Coronary artery (tissue), 2 donors: ENCODE results near the gene NPC2.

Experiments used
- DNase-seq: peaks from one replicate; pipeline ENCODE4 v3.0.0-alpha.2; 2017; ENCODE audit warnings: low spot score
- H3K27ac ChIP-seq, 2 donors: fragments of 200-600 bp; sonication (generic); one replicate each; pipeline ENCODE4 v1.5.1; 2016 to 2019
- H3K4me3 ChIP-seq: fragments of 200-600 bp; sonication (generic); 2 replicates; pipeline ENCODE4 v1.5.1; 2016; ENCODE audit warnings: mild to moderate bottlenecking, moderate library complexity
- TF ChIP-seq, protein P1 (sequence below): fragments of 200-600 bp; sonication (generic); IDR thresholded peaks from one replicate; pipeline ENCODE4 v1.5.1; 2019; ENCODE audit warnings: antibody characterized with exemption

Gene NPC2

DNA sequence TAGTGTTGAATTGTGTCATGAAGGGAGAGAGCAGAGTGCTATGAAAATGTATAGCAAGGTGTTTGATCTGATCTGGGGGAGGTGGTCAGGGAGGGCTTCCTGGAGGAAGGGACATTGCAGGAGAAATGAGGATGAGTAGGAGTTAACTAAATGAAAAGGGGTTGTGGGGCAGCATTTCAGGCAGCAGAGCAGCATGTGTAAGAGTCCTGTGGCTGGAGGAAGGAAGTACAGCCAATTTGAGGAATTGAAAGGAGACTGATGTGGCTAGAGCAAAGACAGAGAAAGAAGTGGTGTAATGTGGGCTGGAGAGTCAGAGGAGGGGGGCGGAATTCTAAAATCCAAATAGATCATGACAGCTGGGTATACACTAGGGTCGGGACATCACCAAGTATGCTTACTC is 20.5 kb downstream of the NPC2 start:
- no peak for DNase-seq

GRCh38 chr14:74469548-74470518 is 23.3 kb downstream of the NPC2 start:
- H3K27ac ChIP-seq: peak overlapping the region in 1 of 2 donors; percentile 50

More for the DNA sequence above, 20.5 kb downstream of the NPC2 start:
- no peak overlapping the region for H3K4me3 ChIP-seq
- TF ChIP-seq, protein P1, sequence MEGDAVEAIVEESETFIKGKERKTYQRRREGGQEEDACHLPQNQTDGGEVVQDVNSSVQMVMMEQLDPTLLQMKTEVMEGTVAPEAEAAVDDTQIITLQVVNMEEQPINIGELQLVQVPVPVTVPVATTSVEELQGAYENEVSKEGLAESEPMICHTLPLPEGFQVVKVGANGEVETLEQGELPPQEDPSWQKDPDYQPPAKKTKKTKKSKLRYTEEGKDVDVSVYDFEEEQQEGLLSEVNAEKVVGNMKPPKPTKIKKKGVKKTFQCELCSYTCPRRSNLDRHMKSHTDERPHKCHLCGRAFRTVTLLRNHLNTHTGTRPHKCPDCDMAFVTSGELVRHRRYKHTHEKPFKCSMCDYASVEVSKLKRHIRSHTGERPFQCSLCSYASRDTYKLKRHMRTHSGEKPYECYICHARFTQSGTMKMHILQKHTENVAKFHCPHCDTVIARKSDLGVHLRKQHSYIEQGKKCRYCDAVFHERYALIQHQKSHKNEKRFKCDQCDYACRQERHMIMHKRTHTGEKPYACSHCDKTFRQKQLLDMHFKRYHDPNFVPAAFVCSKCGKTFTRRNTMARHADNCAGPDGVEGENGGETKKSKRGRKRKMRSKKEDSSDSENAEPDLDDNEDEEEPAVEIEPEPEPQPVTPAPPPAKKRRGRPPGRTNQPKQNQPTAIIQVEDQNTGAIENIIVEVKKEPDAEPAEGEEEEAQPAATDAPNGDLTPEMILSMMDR: no peak
- no peak overlapping the region for H3K27ac ChIP-seq

GRCh38 chr14:74468513-74468912 is 24.6 kb downstream of the NPC2 start:
- DNase-seq: no peak
- TF ChIP-seq, protein P1: no peak
- Histone ChIP-seq H3K27ac (peak overlapping the region in 1 of 2 donors; percentile 45), H3K4me3 (no peak overlapping the region)

More at GRCh38 chr14:74469548-74470518, 23.3 kb downstream of the NPC2 start:
- H3K4me3 ChIP-seq: no peak overlapping the region
- TF ChIP-seq, protein P1: no peak
- no peak for DNase-seq

- Histone ChIP-seq H3K4me3 (no peak overlapping the region), H3K27ac (no peak overlapping the region)
- TF ChIP-seq, protein P1: no peak
- no peak for DNase-seq
These were observed 27.8 kb downstream of the NPC2 start for GRCh38 chr14:74465335-74465734.

GRCh38 chr14:74464785-74465184 is 28.3 kb downstream of the NPC2 start:
- Histone ChIP-seq H3K27ac (no peak overlapping the region), H3K4me3 (no peak overlapping the region)
- TF ChIP-seq, protein P1: no peak
- DNase-seq: no peak

GRCh38 chr14:74463697-74464096 is 29.4 kb downstream of the NPC2 start:
- no peak for DNase-seq
- TF ChIP-seq, protein P1: no peak
- no peak overlapping the region for H3K27ac ChIP-seq

DNA sequence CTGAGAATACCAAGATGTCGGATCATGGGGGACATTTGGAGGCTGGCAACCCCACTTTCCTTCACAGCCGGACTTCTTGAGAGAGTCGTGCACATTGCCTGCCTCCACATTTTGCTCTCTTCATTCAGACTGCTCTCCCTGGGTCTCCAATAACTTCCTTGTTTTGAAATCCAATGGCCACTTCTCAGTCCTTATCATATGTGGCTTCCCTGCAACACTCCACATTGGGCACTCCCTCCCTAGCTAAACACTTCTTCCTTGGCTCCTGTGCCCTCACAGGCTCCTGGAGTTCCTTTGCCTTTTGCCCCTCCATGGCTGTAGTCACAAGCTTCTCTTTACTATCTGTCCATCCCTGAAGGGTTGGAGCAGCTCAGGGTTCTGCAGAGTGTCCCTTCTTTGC is 30.1 kb downstream of the NPC2 start:
- H3K27ac ChIP-seq: no peak overlapping the region
- no peak for DNase-seq

More at GRCh38 chr14:74463697-74464096, 29.4 kb downstream of the NPC2 start:
- H3K4me3 ChIP-seq: no peak overlapping the region

More for the DNA sequence above, 30.1 kb downstream of the NPC2 start:
- no peak overlapping the region for H3K4me3 ChIP-seq
- TF ChIP-seq, protein P1: no peak
